Measurements from ENCODE around the gene ATP5PB.

ATP5PB gene

DNA sequence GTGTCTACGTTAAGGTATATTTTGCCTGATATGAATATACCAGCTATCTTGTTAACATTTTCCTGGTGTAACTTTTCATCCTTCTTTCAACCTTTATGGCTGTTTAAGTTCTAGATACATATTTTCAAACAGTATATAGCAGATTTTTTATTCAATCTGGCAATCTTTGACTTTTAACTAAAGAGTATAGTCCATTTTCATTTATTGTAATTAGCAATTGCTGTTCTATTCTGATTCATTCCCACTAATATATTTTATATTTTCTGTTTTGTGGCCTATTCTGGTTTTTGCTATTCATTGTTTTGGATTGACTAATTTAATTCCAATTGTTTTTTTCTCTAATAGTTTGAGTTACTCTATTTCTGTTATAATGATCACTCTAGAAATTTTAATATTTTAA, 17.2 kb downstream of the ATP5PB start:
- peaks cover 6% of the 10 kb centered on the region for H3K4me1 ChIP-seq (ENCODE audit: control insufficient read depth, insufficient read depth, low read length)
- no peak overlapping the region for H3K9ac ChIP-seq (ENCODE audit: low read depth, low read length)
- H3K9me3 ChIP-seq (replicated peaks; ENCODE audit: low read length): no peaks in the 10 kb centered on the region
- no peak overlapping the region for H3K4me3 ChIP-seq (ENCODE audit: low read length)
- H3K4me2 ChIP-seq (ENCODE audit: low read length): no peak overlapping the region
- H3K27me3 ChIP-seq (ENCODE audit: control insufficient read depth, insufficient read depth, low read length): no peaks in the 10 kb centered on the region
- peaks cover 16% of the 10 kb centered on the region for H3K36me3 ChIP-seq (ENCODE audit: insufficient read depth, low read length)

DNA sequence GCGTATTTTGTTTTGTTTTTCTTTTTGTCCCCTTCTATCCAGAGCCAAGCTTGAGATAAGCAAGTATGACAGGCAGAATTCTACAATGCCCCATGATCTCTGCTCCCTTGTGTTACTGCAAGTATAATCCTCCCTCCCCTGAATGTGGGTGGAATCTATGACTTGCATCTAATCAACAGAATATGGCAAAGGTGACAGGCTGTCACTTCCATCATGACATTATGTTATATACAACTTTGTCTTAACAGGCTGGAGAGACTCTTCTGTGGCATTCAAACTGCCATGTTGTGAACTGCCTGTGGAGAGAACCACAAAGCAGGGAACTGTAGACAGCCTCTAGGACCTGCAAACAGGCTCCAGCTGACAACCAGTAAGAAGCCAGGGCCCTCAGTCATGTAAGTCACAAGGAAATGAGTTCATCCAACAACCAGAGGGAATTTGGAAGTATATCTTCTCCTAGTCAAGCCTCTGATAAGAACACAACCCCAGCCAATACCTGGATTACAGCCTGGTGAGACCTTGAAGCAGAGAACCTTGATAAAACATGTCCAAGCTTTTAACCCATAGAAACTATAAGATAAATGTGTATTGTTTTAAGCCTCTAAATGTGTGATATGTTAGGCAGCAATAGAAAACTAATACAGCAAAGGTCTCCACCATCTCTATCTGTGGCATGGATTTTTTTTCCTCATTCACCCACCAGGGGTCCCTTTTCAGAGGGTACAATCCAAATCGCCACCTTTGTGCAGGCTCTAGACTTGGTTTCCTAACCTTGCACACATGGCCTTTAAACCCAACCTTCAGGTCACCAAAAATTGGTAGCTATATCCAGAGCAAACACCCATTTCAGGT, 18.8 kb downstream of the ATP5PB start:
- Histone ChIP-seq H3K9ac (ENCODE audit: low read depth, low read length) (no peak overlapping the region), H3K4me3 (ENCODE audit: low read length) (no peak overlapping the region), H3K4me2 (ENCODE audit: low read length) (no peak overlapping the region), H3K36me3 (ENCODE audit: insufficient read depth, low read length) (peaks cover 13% of the 10 kb centered on the region), H3K27me3 (ENCODE audit: control insufficient read depth, insufficient read depth, low read length) (no peaks in the 10 kb centered on the region), H3K9me3 (replicated peaks; ENCODE audit: low read length) (no peaks in the 10 kb centered on the region), H3K4me1 (ENCODE audit: control insufficient read depth, insufficient read depth, low read length) (peaks cover under 1% of the 10 kb centered on the region)

DNA sequence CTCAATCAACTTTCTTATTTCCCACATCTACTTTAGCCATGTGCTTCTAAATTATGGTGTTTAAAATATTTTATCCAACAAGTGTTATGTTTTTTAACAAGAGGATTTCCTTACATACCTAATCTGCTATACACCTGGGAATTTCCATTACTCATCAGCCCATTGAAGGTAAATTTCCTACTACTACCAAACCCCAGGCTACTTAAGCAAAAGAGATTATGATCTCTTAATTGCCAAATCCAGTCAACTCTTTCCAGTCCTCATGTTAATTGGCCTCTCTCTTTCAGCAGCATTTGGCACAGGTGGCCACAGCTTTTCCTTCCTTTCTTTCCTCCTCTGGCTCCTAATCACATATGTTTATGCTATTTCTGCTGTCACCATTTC, 19.4 kb downstream of the ATP5PB start:
- H3K36me3 ChIP-seq (ENCODE audit: insufficient read depth, low read length): peaks cover 13% of the 10 kb centered on the region
- H3K4me1 ChIP-seq (ENCODE audit: control insufficient read depth, insufficient read depth, low read length): no peaks in the 10 kb centered on the region

DNA sequence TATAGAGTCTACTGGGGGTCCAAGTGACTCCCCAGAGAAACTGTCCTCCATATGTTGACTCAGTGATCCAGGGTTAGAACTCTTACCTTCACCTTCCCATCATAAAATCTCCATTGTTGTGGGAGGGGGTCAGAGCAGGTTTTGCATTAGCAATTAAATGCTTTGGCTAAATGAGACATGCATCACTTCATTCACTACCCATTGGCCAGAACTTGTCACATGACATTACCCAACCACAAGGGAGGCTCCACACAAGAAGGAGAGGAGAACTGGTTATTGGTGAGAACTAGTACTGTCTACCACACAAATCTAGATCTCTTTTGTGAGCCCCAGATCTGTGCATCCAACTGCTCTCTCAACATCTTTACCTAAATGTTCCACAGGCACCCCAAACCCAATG, 20.3 kb downstream of the ATP5PB start:
- no peaks in the 10 kb centered on the region for H3K4me1 ChIP-seq (ENCODE audit: control insufficient read depth, insufficient read depth, low read length)
- peaks cover 13% of the 10 kb centered on the region for H3K36me3 ChIP-seq (ENCODE audit: insufficient read depth, low read length)
- H3K27me3 ChIP-seq (ENCODE audit: control insufficient read depth, insufficient read depth, low read length): no peaks in the 10 kb centered on the region
- no peak overlapping the region for H3K4me2 ChIP-seq (ENCODE audit: low read length)
- H3K9me3 ChIP-seq (replicated peaks; ENCODE audit: low read length): no peaks in the 10 kb centered on the region
- H3K9ac ChIP-seq (ENCODE audit: low read depth, low read length): no peak overlapping the region
- H3K4me3 ChIP-seq (ENCODE audit: low read length): no peak overlapping the region

More for the DNA sequence above, 19.4 kb downstream of the ATP5PB start:
- Histone ChIP-seq H3K9ac (ENCODE audit: low read depth, low read length) (no peak overlapping the region), H3K4me3 (ENCODE audit: low read length) (no peak overlapping the region), H3K27me3 (ENCODE audit: control insufficient read depth, insufficient read depth, low read length) (no peaks in the 10 kb centered on the region), H3K4me2 (ENCODE audit: low read length) (no peak overlapping the region), H3K9me3 (replicated peaks; ENCODE audit: low read length) (no peaks in the 10 kb centered on the region)

DNA sequence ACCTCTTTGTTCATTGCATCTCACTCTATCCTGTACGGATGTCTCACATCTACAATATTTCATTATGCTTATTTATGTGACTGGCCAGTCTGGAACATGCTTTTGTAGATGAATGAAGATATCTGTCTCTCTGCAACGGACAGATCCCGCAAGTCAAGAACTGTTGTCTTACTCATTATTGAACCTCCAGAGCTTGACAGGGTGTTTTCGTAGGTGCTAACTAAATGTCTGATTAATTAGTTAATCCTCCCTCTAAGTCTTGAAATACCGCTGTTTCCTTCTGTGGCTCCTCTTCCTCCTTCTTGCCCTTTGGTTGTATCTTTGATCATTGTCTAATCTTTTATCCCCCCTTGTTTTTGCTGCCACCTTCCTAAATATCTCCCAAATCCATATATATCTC, 21.3 kb downstream of the ATP5PB start:
- Histone ChIP-seq H3K4me1 (ENCODE audit: control insufficient read depth, insufficient read depth, low read length) (no peaks in the 10 kb centered on the region), H3K27me3 (ENCODE audit: control insufficient read depth, insufficient read depth, low read length) (no peaks in the 10 kb centered on the region), H3K4me3 (ENCODE audit: low read length) (no peak overlapping the region), H3K4me2 (ENCODE audit: low read length) (no peak overlapping the region), H3K9me3 (replicated peaks; ENCODE audit: low read length) (no peaks in the 10 kb centered on the region), H3K36me3 (ENCODE audit: insufficient read depth, low read length) (peaks cover 13% of the 10 kb centered on the region), H3K9ac (ENCODE audit: low read depth, low read length) (no peak overlapping the region)

DNA sequence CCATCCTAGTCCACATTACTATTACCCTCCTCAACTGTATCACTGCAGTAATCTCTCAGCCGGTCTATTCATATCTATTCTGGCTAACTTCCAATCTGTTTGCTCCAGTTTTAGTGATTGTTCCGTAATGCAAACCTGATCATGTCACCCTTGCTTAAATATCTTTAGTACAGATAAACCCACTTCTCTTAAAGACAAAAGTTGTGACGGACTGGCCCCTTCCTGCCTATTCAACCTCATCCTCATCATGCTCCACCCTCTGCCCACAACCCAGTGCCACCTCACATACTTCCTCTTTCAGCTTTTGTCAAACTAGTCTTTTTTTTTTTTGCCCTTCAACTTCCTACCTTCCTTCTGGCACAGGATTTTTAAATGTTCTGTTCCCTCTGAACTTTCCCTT, 21.7 kb downstream of the ATP5PB start:
- no peaks in the 10 kb centered on the region for H3K4me1 ChIP-seq (ENCODE audit: control insufficient read depth, insufficient read depth, low read length)
- H3K27me3 ChIP-seq (ENCODE audit: control insufficient read depth, insufficient read depth, low read length): no peaks in the 10 kb centered on the region
- H3K9me3 ChIP-seq (replicated peaks; ENCODE audit: low read length): no peaks in the 10 kb centered on the region
- no peak overlapping the region for H3K9ac ChIP-seq (ENCODE audit: low read depth, low read length)
- peaks cover 13% of the 10 kb centered on the region for H3K36me3 ChIP-seq (ENCODE audit: insufficient read depth, low read length)
- H3K4me3 ChIP-seq (ENCODE audit: low read length): no peak overlapping the region
- no peak overlapping the region for H3K4me2 ChIP-seq (ENCODE audit: low read length)

DNA sequence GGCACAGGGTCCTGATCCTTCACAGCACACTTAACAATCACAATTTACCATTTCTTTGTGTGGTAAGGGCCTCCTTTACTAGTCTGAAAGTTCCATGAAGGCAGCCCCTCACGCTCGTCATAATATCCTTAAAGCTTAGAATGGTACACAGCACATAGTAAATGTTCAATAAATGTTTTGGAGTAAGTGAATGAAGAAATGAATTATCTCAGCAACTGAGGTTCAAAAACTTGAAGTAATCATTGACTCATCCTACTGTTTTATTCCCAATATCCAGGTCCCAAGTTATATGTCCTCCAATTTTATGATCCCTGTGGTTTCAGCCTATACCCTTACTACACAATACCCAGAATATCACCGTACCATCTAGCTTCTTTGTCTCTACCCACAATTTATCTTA, 22.3 kb downstream of the ATP5PB start:
- Histone ChIP-seq H3K27me3 (ENCODE audit: control insufficient read depth, insufficient read depth, low read length) (no peaks in the 10 kb centered on the region), H3K4me3 (ENCODE audit: low read length) (no peak overlapping the region), H3K9ac (ENCODE audit: low read depth, low read length) (no peak overlapping the region), H3K9me3 (replicated peaks; ENCODE audit: low read length) (no peaks in the 10 kb centered on the region), H3K4me1 (ENCODE audit: control insufficient read depth, insufficient read depth, low read length) (no peaks in the 10 kb centered on the region), H3K4me2 (ENCODE audit: low read length) (no peak overlapping the region), H3K36me3 (ENCODE audit: insufficient read depth, low read length) (peaks cover 13% of the 10 kb centered on the region)

DNA sequence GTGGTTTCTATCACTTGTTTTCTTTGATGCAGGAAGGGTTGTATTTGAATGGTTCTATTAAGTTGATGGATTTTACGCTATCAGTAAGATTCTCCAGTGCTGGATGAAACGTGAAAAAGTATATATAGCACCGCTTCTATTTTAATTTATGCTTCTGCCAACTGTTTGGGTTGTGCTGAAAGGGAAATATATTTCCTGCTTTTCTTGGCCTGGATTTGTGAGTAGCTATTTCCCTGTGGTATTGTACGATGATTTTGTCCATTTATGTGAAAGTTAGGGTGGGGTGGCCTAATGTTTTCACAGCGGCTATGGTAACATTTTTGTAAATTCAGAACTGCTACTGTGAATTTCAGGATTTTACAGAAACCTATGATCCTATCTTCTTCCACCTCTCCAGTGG, 24.8 kb downstream of the ATP5PB start:
- no peak overlapping the region for H3K4me2 ChIP-seq (ENCODE audit: low read length)
- H3K4me1 ChIP-seq (ENCODE audit: control insufficient read depth, insufficient read depth, low read length): no peaks in the 10 kb centered on the region
- no peaks in the 10 kb centered on the region for H3K9me3 ChIP-seq (replicated peaks; ENCODE audit: low read length)
- no peak overlapping the region for H3K9ac ChIP-seq (ENCODE audit: low read depth, low read length)
- no peak overlapping the region for H3K4me3 ChIP-seq (ENCODE audit: low read length)
- peaks cover 13% of the 10 kb centered on the region for H3K36me3 ChIP-seq (ENCODE audit: insufficient read depth, low read length)
- H3K27me3 ChIP-seq (ENCODE audit: control insufficient read depth, insufficient read depth, low read length): no peaks in the 10 kb centered on the region

DNA sequence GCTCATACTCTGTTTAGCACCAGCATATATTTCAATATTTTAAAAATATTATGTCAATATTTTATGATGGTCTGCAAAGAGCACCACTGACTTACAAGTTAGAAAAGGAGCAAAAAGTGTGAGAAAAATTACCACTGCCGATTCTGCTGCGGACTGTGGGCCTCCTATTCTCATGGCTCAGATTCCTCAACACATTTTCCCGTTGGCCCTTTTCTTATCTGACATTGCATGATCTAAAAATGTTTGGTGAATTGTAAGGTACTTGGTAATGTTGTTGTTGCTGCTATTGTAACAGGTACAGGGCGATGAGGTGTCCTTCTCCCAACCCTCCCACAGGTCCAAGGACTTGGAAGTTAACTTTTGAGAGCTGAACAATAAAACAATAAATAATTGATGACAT, 25.3 kb downstream of the ATP5PB start:
- Histone ChIP-seq H3K27me3 (ENCODE audit: control insufficient read depth, insufficient read depth, low read length) (no peaks in the 10 kb centered on the region), H3K4me2 (ENCODE audit: low read length) (no peak overlapping the region), H3K36me3 (ENCODE audit: insufficient read depth, low read length) (peaks cover 11% of the 10 kb centered on the region), H3K4me1 (ENCODE audit: control insufficient read depth, insufficient read depth, low read length) (no peaks in the 10 kb centered on the region), H3K9ac (ENCODE audit: low read depth, low read length) (no peak overlapping the region), H3K9me3 (replicated peaks; ENCODE audit: low read length) (no peaks in the 10 kb centered on the region), H3K4me3 (ENCODE audit: low read length) (no peak overlapping the region)

DNA sequence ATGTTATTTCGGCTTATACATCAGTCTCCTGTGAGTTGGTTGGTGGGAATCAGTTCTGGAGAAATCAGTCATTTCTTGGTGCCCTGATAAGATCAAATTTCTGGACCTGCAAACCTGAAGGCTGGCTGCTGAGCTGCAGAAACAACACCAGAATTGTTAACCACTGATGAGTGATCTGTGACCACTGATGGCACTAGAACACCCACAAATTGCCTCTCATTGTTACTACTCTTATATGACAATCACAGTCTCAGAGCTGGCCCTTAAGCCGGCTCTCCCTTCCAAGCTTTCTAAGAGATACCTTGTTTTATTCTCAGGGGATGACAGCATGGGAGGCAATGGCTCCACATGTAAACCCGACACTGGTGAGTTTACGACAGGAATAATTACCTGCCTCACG, 26.4 kb downstream of the ATP5PB start:
- H3K9ac ChIP-seq (ENCODE audit: low read depth, low read length): no peak overlapping the region
- H3K27me3 ChIP-seq (ENCODE audit: control insufficient read depth, insufficient read depth, low read length): no peaks in the 10 kb centered on the region
- no peak overlapping the region for H3K4me2 ChIP-seq (ENCODE audit: low read length)
- H3K36me3 ChIP-seq (ENCODE audit: insufficient read depth, low read length): peaks cover 8% of the 10 kb centered on the region
- no peaks in the 10 kb centered on the region for H3K4me1 ChIP-seq (ENCODE audit: control insufficient read depth, insufficient read depth, low read length)
- H3K9me3 ChIP-seq (replicated peaks; ENCODE audit: low read length): no peaks in the 10 kb centered on the region
- no peak overlapping the region for H3K4me3 ChIP-seq (ENCODE audit: low read length)

DNA sequence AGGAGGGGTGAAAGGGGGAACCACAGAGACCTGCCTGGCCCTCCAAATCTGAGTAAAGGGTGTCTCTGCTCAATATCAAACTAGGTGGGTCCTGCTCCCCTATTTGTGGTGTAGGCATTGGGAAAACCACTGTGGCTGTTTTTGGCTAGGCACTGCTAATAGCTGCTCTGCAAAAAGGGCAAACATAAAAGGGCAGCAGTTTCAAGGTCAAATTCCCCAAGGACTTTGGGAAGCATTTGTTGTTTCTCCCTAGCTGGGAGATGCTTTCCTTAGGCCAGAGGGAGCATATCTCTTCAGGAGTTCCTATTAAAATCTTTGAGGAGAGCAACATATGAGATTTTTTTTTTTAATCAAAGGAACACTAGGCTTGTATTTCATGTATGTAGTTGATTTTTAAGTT, 26.9 kb downstream of the ATP5PB start:
- Histone ChIP-seq H3K4me3 (ENCODE audit: low read length) (no peak overlapping the region), H3K4me1 (ENCODE audit: control insufficient read depth, insufficient read depth, low read length) (no peaks in the 10 kb centered on the region), H3K4me2 (ENCODE audit: low read length) (no peak overlapping the region), H3K36me3 (ENCODE audit: insufficient read depth, low read length) (peaks cover 6% of the 10 kb centered on the region), H3K9ac (ENCODE audit: low read depth, low read length) (no peak overlapping the region), H3K9me3 (replicated peaks; ENCODE audit: low read length) (no peaks in the 10 kb centered on the region), H3K27me3 (ENCODE audit: control insufficient read depth, insufficient read depth, low read length) (no peaks in the 10 kb centered on the region)

DNA sequence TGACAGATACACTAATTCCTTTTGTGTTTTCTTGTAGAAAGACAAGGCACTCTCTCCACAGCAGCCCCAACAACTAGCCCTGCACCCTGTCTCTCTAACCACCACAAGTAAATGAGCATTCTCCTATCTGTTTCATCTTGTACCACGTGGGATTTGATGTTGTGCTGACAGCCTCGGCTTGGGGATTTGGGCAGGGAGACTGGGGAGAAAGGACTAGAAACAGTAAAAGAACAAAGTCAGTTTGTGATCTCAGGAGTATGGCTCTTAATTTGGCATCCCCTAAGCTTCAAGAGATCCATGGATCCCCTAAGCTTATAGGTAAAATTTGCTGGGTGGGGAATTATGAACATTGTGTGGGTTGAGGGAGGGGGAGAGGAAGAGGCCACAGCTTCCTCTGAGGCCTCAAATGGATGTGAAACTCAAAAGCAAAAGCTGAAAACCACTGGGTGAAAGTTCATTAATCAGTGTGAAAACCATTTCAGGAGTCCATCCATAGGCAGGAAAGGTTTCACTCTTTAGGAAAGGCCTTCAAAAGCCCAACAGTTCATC, 27.6 kb downstream of the ATP5PB start:
- H3K9ac ChIP-seq (ENCODE audit: low read depth, low read length): no peak overlapping the region
- no peaks in the 10 kb centered on the region for H3K4me1 ChIP-seq (ENCODE audit: control insufficient read depth, insufficient read depth, low read length)

More for the DNA sequence above, 27.6 kb downstream of the ATP5PB start:
- no peaks in the 10 kb centered on the region for H3K9me3 ChIP-seq (replicated peaks; ENCODE audit: low read length)
- H3K27me3 ChIP-seq (ENCODE audit: control insufficient read depth, insufficient read depth, low read length): no peaks in the 10 kb centered on the region
- H3K36me3 ChIP-seq (ENCODE audit: insufficient read depth, low read length): no peaks in the 10 kb centered on the region
- H3K4me3 ChIP-seq (ENCODE audit: low read length): no peak overlapping the region
- H3K4me2 ChIP-seq (ENCODE audit: low read length): no peak overlapping the region
